ACHN (cell line): ENCODE data around the gene GSDME.

ENCODE experiments used
- DNase-seq: peaks from one replicate; pipeline ENCODE4 v3.0.0-alpha.2; 2015
- in situ Hi-C: cut with HindIII; loops from 2 replicates; pipeline ENCODE4 v1.10.0; 2017; ENCODE audit warnings: low sequenced_read_pairs, low pct_ligation_motif_present, low pct_unique_long_range_greater_than_20kb

The GSDME gene

GRCh38 chr7:24728503-24729364 is 28.5 kb downstream of the GSDME start:
- in situ Hi-C loops, result no loop called here

DNA sequence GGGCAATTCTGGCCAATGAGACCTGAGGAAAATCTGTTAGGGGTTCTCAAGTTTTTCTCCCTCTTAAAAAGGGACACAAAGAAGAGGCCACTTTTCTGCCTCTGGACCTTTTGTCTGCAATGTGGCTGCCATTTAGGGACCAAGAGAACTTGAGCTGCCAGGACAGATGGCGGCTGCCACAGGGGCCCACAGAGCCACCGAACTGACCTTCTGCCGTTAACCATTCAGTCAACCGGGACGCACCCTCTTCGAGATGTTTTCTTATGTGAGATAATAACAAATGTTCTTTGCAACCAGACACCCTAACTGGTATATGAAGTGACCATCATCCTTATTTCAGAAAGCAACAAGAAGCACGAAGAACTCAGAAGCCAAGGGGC is 29.2 kb downstream of the GSDME start:
- no peak for DNase-seq
- in situ Hi-C loops, result no loop called here

More at GRCh38 chr7:24728503-24729364, 28.5 kb downstream of the GSDME start:
- peak; percentile 66 for DNase-seq

GRCh38 chr7:24727154-24728120 is 29.8 kb downstream of the GSDME start:
- no peak for DNase-seq
- in situ Hi-C loops, result no loop called here

- in situ Hi-C loops, result no loop called here
Observed at GRCh38 chr7:24725554-24726241, 31.6 kb downstream of the GSDME start.

DNA sequence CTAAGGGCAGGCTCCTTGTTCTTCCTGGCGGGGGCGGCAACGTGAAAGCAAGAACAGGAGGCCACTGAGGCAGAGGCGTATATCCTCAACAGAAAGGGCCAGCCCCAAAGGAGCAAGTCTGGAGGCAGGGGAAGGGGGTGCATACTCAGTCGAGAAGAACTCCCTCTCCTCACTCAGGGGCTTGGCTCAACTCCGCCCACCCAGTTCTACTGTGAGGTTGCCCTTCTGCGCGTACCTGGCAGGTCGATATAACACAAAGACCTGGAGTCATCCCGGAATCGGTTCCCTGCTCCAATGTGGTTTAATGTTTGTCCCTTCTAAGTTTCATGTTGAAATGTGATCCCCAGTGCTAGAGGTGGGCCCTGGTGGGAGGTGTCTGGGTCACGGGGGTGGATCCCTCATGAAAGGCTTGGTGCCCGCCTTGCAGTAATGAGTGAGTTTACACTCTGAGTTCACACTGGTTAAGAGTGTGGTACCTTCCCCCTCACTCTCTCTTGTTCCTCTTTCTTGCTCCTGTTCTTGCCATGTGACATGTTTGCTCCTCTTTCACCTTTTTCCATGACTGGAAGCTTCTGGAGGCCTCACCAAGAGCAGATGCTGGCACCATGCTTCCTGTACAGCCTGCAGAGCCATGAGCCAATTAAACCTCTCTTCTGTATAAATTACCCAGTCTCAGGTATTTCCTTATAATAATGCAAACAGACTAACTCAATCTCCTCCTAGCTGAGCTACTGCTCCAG is 32.6 kb downstream of the GSDME start:
- no peak for DNase-seq

More at GRCh38 chr7:24725554-24726241, 31.6 kb downstream of the GSDME start:
- no peak for DNase-seq

GRCh38 chr7:24723178-24723530 is 34.1 kb downstream of the GSDME start:
- in situ Hi-C loops, result no loop called here

More for the DNA sequence above, 32.6 kb downstream of the GSDME start:
- in situ Hi-C loops, result no loop called here

GRCh38 chr7:24722386-24723177 is 34.7 kb downstream of the GSDME start:
- in situ Hi-C loops, result no loop called here
- DNase-seq, result peak; percentile 28

More at GRCh38 chr7:24723178-24723530, 34.1 kb downstream of the GSDME start:
- DNase-seq, result no peak

GRCh38 chr7:24721481-24722001 is 35.7 kb downstream of the GSDME start:
- in situ Hi-C loops, result no loop called here
- no peak for DNase-seq

- DNase-seq, result no peak
- in situ Hi-C loops, result no loop called here
Observed at GRCh38 chr7:24720283-24720682, 37.0 kb downstream of the GSDME start.

DNA sequence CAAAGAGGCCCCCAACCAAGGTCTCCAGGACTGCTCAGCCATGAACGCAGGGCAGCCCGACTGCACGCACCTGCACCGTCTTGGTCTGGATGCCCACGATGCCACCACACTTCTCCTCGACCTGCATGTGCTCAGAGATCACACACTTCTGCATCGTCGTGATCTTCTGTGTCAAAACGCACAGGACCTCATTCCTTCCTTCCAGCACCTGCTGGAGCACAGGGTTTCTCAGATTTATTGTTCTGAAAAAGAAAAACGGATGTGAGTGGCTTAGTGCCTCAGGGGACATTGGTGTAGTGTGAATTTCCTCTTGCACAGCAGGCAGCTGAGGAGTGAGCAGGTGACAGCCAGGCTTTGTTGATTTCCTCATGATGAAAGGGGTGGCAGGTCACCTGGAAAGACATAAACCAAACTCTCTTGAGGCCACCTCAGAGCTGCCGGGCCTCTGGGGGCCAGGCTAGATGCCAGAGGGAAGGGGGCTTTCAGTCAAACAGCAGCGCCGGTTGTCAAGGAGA is 38.2 kb downstream of the GSDME start:
- in situ Hi-C loops, result no loop called here

GRCh38 chr7:24718431-24718831 is 38.8 kb downstream of the GSDME start:
- in situ Hi-C loops, result no loop called here
- no peak for DNase-seq

More for the DNA sequence above, 38.2 kb downstream of the GSDME start:
- no peak for DNase-seq

GRCh38 chr7:24717694-24718320 is 39.5 kb downstream of the GSDME start:
- in situ Hi-C loops, result no loop called here
- DNase-seq, result no peak

DNA sequence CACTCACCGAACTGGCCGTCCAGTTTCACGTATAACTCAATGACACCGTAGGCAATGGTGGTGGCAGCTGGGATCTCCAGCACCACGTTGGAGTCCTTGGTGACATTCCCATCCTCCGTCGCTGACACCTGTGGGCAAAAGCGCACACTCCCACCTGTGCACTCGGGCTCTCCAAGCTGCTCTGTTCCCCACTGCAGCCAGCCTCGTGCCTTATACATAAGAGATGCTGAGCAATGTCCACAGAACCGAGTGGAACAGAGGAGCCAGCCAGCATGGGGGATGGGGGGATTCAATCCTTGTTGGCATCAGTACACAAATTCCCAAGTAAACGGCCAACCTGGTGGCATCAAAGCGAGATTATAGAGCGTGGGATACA is 40.0 kb downstream of the GSDME start:
- no peak for DNase-seq
- in situ Hi-C loops, result no loop called here

GRCh38 chr7:24716480-24717246 is 40.6 kb downstream of the GSDME start:
- DNase-seq, result no peak

DNA sequence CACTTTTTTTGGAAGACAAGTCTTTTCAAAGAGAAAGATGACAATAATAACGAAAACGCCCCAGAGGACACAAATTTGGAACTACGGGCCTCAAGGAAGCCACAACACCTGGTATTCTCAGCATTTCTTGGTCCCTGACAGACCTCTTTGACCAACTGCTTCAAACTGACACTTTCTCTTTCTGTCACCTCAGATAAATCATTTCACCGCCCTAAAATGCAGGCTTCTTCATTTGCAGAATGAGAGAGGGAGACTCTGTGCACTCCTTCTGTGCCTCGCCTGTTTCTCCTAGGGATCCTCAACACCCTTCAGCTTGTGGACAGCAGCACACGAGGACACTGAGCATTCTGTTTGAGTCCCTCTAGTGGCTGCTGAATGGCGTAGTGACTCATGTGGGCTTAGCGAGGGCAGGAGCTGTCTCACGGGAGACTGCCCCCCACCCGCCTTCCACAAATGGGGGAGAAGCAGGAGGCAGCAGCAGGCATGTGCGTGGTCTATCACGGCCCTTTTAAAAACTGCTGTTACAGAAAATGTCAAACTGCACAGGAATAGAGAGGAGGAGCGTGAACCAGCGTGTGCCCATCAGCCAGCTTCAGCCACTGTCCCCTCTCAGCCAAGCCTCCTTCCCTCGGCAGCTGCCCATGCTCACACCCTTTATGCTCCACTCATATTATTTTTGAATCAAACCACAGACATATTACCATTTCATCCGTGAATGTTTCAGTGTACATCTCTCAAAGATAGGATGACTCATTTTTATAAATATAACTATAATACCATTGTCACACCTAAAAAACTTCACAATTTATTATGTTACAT is 41.4 kb downstream of the GSDME start:
- peak; percentile 64 for DNase-seq
- in situ Hi-C loops, result no loop called here

More at GRCh38 chr7:24716480-24717246, 40.6 kb downstream of the GSDME start:
- in situ Hi-C loops, result no loop called here
